Measurements from ENCODE around the gene KDM2B. TPM values are rescaled to one million over a fixed set of nuclear protein-coding genes. Genes with fewer than 3 reads are reported as not detected.

The KDM2B gene
- polyA plus RNA-seq, 1 of the 3 experiments (the other 2 are of a cell fraction), result 11.5 TPM

DNA sequence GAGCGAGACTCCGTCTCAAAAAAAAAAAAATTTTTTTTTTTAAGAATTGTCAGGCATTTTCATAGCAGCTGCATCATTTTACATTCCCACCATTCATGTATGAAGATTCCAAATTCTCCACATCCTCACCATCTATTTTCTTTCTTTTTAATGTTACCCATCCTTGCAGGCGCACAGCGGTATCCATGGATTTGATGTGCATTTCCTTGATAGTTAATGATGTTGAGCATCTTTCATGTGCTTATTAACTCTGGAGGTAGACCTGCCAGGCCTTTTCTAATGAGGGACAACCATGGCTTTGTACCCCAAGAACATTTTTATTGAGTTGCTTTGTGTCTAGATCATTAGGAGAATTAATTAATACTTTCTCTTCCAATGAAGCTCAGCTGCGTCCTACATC is 182.5 kb downstream of the KDM2B start:
- POLR2A ChIA-PET, result no interaction called here
- Histone ChIP-seq H2AFZ (ENCODE audit: low read depth) (no peak overlapping the region), H3K9me3 (no peaks in the 10 kb centered on the region), H3F3A (replicated peaks; ENCODE audit: insufficient read depth) (no peaks in the 10 kb centered on the region), H4K20me1 (ENCODE audit: insufficient read depth) (peaks cover 10% of the 10 kb centered on the region; the same call in 1 of the 2 replicates), H3K27ac (ENCODE audit: low read depth in 2 of 2, low read length in 1 of 2) (no peak overlapping the region), H3K36me3 (replicated peaks in 1 of 2; ENCODE audit: control insufficient read depth in 1 of 2, insufficient read depth in 2 of 2, low read length in 1 of 2) (peaks cover 1 to 2% of the 10 kb centered on the region in 2 experiments), H3K4me2 (peak overlapping the region; percentile 89; the same call in 1 of the 2 replicates), H3K9ac (no peak overlapping the region), H3K9me2 (no peaks in the 10 kb centered on the region), H3K4me3 (ENCODE audit: low read depth in 2 of 2, low read length in 1 of 2) (no peak overlapping the region; a peak in 1 of 4 replicates), H3K79me2 (ENCODE audit: insufficient read depth) (peaks cover 45% of the 10 kb centered on the region), H3K27me3 (ENCODE audit: insufficient read depth) (no peaks in the 10 kb centered on the region), H3K4me1 (ENCODE audit: control insufficient read depth in 1 of 2, insufficient read depth in 2 of 2, low read depth in 1 of 2, low read length in 1 of 2) (peaks cover 2 to 8% of the 10 kb centered on the region in 2 experiments; a peak in 3 of 4 replicates)
- no peak for DNase-seq
- WGBS (ENCODE audit: low lambda C conversion rate), result 96% methylated on average over 5 of the region's 5 CpGs
- CTCF ChIA-PET, result interaction anchor here (1.2 kb wide), 1 partner anchor 45 kb away, joined by 5 read pairs; no protein-coding TSS in a partner anchor
- TF ChIP-seq, protein P1, sequence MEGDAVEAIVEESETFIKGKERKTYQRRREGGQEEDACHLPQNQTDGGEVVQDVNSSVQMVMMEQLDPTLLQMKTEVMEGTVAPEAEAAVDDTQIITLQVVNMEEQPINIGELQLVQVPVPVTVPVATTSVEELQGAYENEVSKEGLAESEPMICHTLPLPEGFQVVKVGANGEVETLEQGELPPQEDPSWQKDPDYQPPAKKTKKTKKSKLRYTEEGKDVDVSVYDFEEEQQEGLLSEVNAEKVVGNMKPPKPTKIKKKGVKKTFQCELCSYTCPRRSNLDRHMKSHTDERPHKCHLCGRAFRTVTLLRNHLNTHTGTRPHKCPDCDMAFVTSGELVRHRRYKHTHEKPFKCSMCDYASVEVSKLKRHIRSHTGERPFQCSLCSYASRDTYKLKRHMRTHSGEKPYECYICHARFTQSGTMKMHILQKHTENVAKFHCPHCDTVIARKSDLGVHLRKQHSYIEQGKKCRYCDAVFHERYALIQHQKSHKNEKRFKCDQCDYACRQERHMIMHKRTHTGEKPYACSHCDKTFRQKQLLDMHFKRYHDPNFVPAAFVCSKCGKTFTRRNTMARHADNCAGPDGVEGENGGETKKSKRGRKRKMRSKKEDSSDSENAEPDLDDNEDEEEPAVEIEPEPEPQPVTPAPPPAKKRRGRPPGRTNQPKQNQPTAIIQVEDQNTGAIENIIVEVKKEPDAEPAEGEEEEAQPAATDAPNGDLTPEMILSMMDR (IDR thresholded peaks at IDR 0.05), result no peak
- TF ChIP-seq, protein P2, sequence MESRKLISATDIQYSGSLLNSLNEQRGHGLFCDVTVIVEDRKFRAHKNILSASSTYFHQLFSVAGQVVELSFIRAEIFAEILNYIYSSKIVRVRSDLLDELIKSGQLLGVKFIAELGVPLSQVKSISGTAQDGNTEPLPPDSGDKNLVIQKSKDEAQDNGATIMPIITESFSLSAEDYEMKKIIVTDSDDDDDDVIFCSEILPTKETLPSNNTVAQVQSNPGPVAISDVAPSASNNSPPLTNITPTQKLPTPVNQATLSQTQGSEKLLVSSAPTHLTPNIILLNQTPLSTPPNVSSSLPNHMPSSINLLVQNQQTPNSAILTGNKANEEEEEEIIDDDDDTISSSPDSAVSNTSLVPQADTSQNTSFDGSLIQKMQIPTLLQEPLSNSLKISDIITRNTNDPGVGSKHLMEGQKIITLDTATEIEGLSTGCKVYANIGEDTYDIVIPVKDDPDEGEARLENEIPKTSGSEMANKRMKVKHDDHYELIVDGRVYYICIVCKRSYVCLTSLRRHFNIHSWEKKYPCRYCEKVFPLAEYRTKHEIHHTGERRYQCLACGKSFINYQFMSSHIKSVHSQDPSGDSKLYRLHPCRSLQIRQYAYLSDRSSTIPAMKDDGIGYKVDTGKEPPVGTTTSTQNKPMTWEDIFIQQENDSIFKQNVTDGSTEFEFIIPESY (IDR thresholded peaks at IDR 0.05; ENCODE audit: borderline replicate concordance, low read depth), result no peak
- no peak for TF ChIP-seq TEAD4 (IDR thresholded peaks at IDR 0.05; ENCODE audit: borderline replicate concordance, insufficient read depth)

DNA sequence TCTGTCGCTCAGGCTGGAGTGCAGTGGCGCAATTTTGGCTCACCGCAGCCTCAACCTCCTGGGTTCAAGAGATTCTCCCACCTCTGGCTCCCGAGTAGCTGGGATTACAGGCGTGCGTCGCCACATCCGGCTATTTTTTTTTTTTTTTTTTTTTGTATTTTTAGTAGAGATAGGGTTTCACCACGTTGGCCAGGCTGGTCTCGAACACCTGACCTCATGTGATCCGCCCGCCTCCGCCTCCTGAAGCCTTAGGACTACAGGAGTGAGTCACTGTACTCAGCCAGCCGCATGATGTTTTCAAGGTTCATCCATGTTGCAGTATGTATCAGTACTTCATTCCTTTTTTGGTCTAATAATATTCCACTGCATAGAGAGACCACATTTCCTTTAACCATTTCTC is 183.3 kb downstream of the KDM2B start:
- no peak for DNase-seq
- Histone ChIP-seq H3K9ac (no peak overlapping the region), H3K9me3 (no peaks in the 10 kb centered on the region), H3K4me2 (no peak overlapping the region), H3K4me1 (ENCODE audit: control insufficient read depth in 1 of 2, insufficient read depth in 2 of 2, low read depth in 1 of 2, low read length in 1 of 2) (peaks cover 2 to 8% of the 10 kb centered on the region in 2 experiments; a peak in 3 of 4 replicates), H3K27ac (ENCODE audit: low read depth in 2 of 2, low read length in 1 of 2) (no peak overlapping the region), H4K20me1 (ENCODE audit: insufficient read depth) (peaks cover 10% of the 10 kb centered on the region; the same call in 1 of the 2 replicates), H3K4me3 (ENCODE audit: low read depth in 2 of 2, low read length in 1 of 2) (no peak overlapping the region), H3K79me2 (ENCODE audit: insufficient read depth) (peaks cover 37% of the 10 kb centered on the region), H3K27me3 (ENCODE audit: insufficient read depth) (no peaks in the 10 kb centered on the region), H3F3A (replicated peaks; ENCODE audit: insufficient read depth) (no peaks in the 10 kb centered on the region), H3K9me2 (no peaks in the 10 kb centered on the region), H2AFZ (ENCODE audit: low read depth) (no peak overlapping the region), H3K36me3 (replicated peaks in 1 of 2; ENCODE audit: control insufficient read depth in 1 of 2, insufficient read depth in 2 of 2, low read length in 1 of 2) (peaks cover 0 to under 1% of the 10 kb centered on the region in 2 experiments)
- WGBS (ENCODE audit: low lambda C conversion rate), result 96% methylated on average over 14 of the region's 14 CpGs
- ChIA-PET POLR2A (no interaction called here), CTCF (no interaction called here)
- no peak for TF ChIP-seq FOXJ3 (CRISPR knock-in tag; IDR thresholded peaks at IDR 0.05)
- no peak for TF ChIP-seq TAF1 (IDR thresholded peaks at IDR 0.05; ENCODE audit: borderline replicate concordance, low read depth, low read length)
- TF ChIP-seq SMC3 (IDR thresholded peaks at IDR 0.05; ENCODE audit: low read depth, low read length), result no peak
- TF ChIP-seq RXRA (IDR thresholded peaks at IDR 0.05; ENCODE audit: borderline replicate concordance, low read depth), result no peak
- no peak for TF ChIP-seq MXI1 (IDR thresholded peaks at IDR 0.05; ENCODE audit: low read depth, low read length)
- TF ChIP-seq JUND (IDR thresholded peaks at IDR 0.05), result no peak
- TF ChIP-seq EP300 (IDR thresholded peaks at IDR 0.05; ENCODE audit: borderline replicate concordance in 1 of 2, low read depth in 1 of 2, low read length in 1 of 2), result no peak
- TF ChIP-seq FOSL2 (IDR thresholded peaks at IDR 0.05; ENCODE audit: borderline replicate concordance, low read depth), result no peak
- TF ChIP-seq, protein P1 (IDR thresholded peaks at IDR 0.05), result no peak
- no peak for TF ChIP-seq CHD2 (IDR thresholded peaks at IDR 0.05; ENCODE audit: low read length, partially characterized antibody)
- no peak for TF ChIP-seq RCOR1 (IDR thresholded peaks at IDR 0.05; ENCODE audit: low read length)
- TF ChIP-seq, protein P3, sequence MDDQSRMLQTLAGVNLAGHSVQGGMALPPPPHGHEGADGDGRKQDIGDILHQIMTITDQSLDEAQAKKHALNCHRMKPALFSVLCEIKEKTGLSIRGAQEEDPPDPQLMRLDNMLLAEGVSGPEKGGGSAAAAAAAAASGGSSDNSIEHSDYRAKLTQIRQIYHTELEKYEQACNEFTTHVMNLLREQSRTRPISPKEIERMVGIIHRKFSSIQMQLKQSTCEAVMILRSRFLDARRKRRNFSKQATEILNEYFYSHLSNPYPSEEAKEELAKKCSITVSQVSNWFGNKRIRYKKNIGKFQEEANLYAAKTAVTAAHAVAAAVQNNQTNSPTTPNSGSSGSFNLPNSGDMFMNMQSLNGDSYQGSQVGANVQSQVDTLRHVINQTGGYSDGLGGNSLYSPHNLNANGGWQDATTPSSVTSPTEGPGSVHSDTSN (IDR thresholded peaks at IDR 0.05), result no peak
- no peak for TF ChIP-seq MEF2A (IDR thresholded peaks at IDR 0.05; ENCODE audit: borderline replicate concordance, low read depth)
- TF ChIP-seq, protein P2 (IDR thresholded peaks at IDR 0.05; ENCODE audit: borderline replicate concordance, low read depth), result no peak
- TF ChIP-seq YY1 (IDR thresholded peaks at IDR 0.05; ENCODE audit: low read depth), result no peak
- TF ChIP-seq TCF12 (IDR thresholded peaks at IDR 0.05), result no peak
- TF ChIP-seq POLR2AphosphoS5 (IDR thresholded peaks at IDR 0.05; ENCODE audit: low read depth, low read length), result no peak

All from SK-N-SH (cell line).